WTC11 (cell line): ENCODE data around the gene DLG5. TPM values are rescaled to one million over a fixed set of nuclear protein-coding genes. Genes with fewer than 3 reads are reported as not detected.
A peak's percentile ranks its signal among the peaks of the same experiment; 100 is the strongest.

Experiments
- ATAC-seq: fragments of 200-7000 bp; cut with Tn5 transposase; 2 replicates; pipeline ENCODE4 v1.10.0; 2021; ENCODE audit warnings: mild to moderate bottlenecking, moderate library complexity
- CTCF ChIA-PET: fragments of 300-600 bp; sonication (Branson Sonifier 250); formaldehyde crosslinking; loops from one replicate; lab custom pipeline; 2021; ENCODE audit warnings: antibody characterized with exemption; lab: Charles Lee
- POLR2A ChIA-PET: fragments of 350-600 bp; sonication (Branson Sonifier 250); formaldehyde crosslinking; loops from one replicate; lab custom pipeline; 2021; ENCODE audit warnings: antibody characterized with exemption; lab: Charles Lee
- DNase-seq: peaks from one replicate; pipeline ENCODE4 v3.0.0; 2021; ENCODE audit warnings: low spot score
- H3K27ac Mint-ChIP-seq: 2 replicates; pipeline ENCODE4 v1.8.0; 2021; ENCODE audit warnings: mixed read lengths
- H3K27me3 Mint-ChIP-seq: 2 replicates; pipeline ENCODE4 v1.8.0; 2021; ENCODE audit warnings: low read depth, mild to moderate bottlenecking, moderate library complexity, mixed read lengths
- H3K36me3 Mint-ChIP-seq: 2 replicates; pipeline ENCODE4 v1.8.0; 2021; ENCODE audit warnings: mixed read lengths
- H3K4me1 Mint-ChIP-seq: 2 replicates; pipeline ENCODE4 v1.8.0; 2022; ENCODE audit warnings: mixed read lengths
- H3K4me3 Mint-ChIP-seq: 2 replicates; pipeline ENCODE4 v1.8.0; 2021; ENCODE audit warnings: mild to moderate bottlenecking, moderate library complexity, mixed read lengths
- H3K9me3 Mint-ChIP-seq: 2 replicates; pipeline ENCODE4 v1.8.0; 2021; ENCODE audit warnings: mixed read lengths
- AFF4 ChIP-seq: sonication (generic); formaldehyde crosslinking; IDR thresholded peaks from 2 replicates; pipeline ENCODE4 v1.8.1; 2023; ENCODE audit warnings: mild to moderate bottlenecking, missing genetic modification reagents, borderline replicate concordance
- E2F4 ChIP-seq: sonication (generic); formaldehyde crosslinking; IDR thresholded peaks from 2 replicates; pipeline ENCODE4 v1.8.1; 2022; ENCODE audit warnings: low read depth, mild to moderate bottlenecking, moderate library complexity, missing genetic modification reagents, borderline replicate concordance
- EMX1 ChIP-seq: fragments of 250-450 bp; sonication (Bioruptor Pico); IDR thresholded peaks from 2 replicates; pipeline ENCODE4 v1.8.0; 2021; ENCODE audit warnings: mild to moderate bottlenecking
- FOXK1 ChIP-seq: sonication (generic); formaldehyde crosslinking; IDR thresholded peaks from 2 replicates; pipeline ENCODE4 v1.8.0; 2022; ENCODE audit warnings: mild to moderate bottlenecking, moderate library complexity, missing genetic modification reagents
- GTF2I ChIP-seq: fragments of 250-450 bp; sonication (Bioruptor Pico); conservative IDR thresholded peaks from 2 replicates; pipeline ENCODE4 v1.4.0; 2021; ENCODE audit warnings: mild to moderate bottlenecking
- NR2C2 ChIP-seq: sonication (generic); formaldehyde crosslinking; IDR thresholded peaks from 2 replicates; pipeline ENCODE4 v1.8.0; 2022; ENCODE audit warnings: mild to moderate bottlenecking, missing genetic modification reagents
- PRRX2 ChIP-seq: fragments of 250-450 bp; sonication (Bioruptor Pico); IDR thresholded peaks from 2 replicates; pipeline ENCODE4 v1.8.0; 2021; ENCODE audit warnings: mild to moderate bottlenecking
- TP53 ChIP-seq: sonication (generic); formaldehyde crosslinking; IDR thresholded peaks from 2 replicates; pipeline ENCODE4 v1.8.1; 2023; ENCODE audit warnings: mild to moderate bottlenecking, missing genetic modification reagents
- USF2 ChIP-seq: sonication (generic); formaldehyde crosslinking; IDR thresholded peaks from 2 replicates; pipeline ENCODE4 v1.8.1; 2023; ENCODE audit warnings: mild to moderate bottlenecking, missing genetic modification reagents, moderate library complexity
- ZMAT4 ChIP-seq: fragments of 250-450 bp; sonication (Bioruptor Pico); IDR thresholded peaks from 2 replicates; pipeline ENCODE4 v1.9.0; 2021; ENCODE audit warnings: mild to moderate bottlenecking
- ZSCAN18 ChIP-seq: fragments of 250-450 bp; sonication (Bioruptor Pico); IDR thresholded peaks from 2 replicates; pipeline ENCODE4 v2.1.2; 2022; ENCODE audit warnings: mild to moderate bottlenecking, moderate library complexity
- total RNA-seq: library from RNA; stranded (reverse); gene quantifications from 3 replicates; pipeline ENCODE4 v1.2.3, GENCODE V29; 2021

The DLG5 gene
- total RNA-seq, 1 experiment from 2014 or later = 65.5 TPM

GRCh38 chr10:77866598-77866997 lies 60.0 kb downstream of the DLG5 start:
- Mint-ChIP-seq H3K4me1 (peaks cover 68% of the 10 kb centered on the region), H3K27ac (0 out of 2 replicates have a peak overlapping the region, but pooled peaks have one; percentile 58), H3K9me3 (no peaks in the 10 kb centered on the region), H3K36me3 (peaks cover 14% of the 10 kb centered on the region), H3K4me3 (no peak overlapping the region), H3K27me3 (no peaks in the 10 kb centered on the region)
- POLR2A ChIA-PET = no interaction called here
- TF ChIP-seq GTF2I (CRISPR knock-in tag) = no peak
- no peak for TF ChIP-seq ZSCAN18 (CRISPR knock-in tag)
- no peak for TF ChIP-seq NR2C2
- TF ChIP-seq TP53 (CRISPR knock-in tag) = no peak
- CTCF ChIA-PET = interaction anchor here (2.8 to 4.8 kb wide), 2 partner anchors 20 to 24 kb away, joined by 20 to 24 read pairs; no protein-coding TSS in a partner anchor
- ATAC-seq (no peak), DNase-seq (no peak)

- Mint-ChIP-seq H3K4me3 (0 out of 2 replicates have a peak overlapping the region, but pooled peaks have one; percentile 19), H3K27ac (peak overlapping the region; percentile 59), H3K36me3 (peaks cover 13% of the 10 kb centered on the region), H3K27me3 (no peaks in the 10 kb centered on the region), H3K9me3 (no peaks in the 10 kb centered on the region), H3K4me1 (peaks cover 65% of the 10 kb centered on the region)
- POLR2A ChIA-PET = no interaction called here
- TF ChIP-seq EMX1 (CRISPR knock-in tag) (no peak), FOXK1 (no peak), USF2 (CRISPR knock-in tag) (peak; percentile 37), ZMAT4 (CRISPR knock-in tag) (no peak), PRRX2 (CRISPR knock-in tag) (no peak), E2F4 (no peak)
- ATAC-seq = peak; percentile 77
- CTCF ChIA-PET = interaction anchor here (0.9 to 4.8 kb wide), 3 partner anchors 19 to 109 kb away, joined by 3 to 24 read pairs (median 20); no protein-coding TSS in a partner anchor
- peak; percentile 44 for DNase-seq
These were observed 60.8 kb downstream of the DLG5 start for GRCh38 chr10:77865580-77866324.

- peak overlapping the region; percentile 68 for H3K27ac Mint-ChIP-seq
- TF ChIP-seq AFF4 = no peak
- ChIA-PET POLR2A (interaction anchor here (1.6 kb wide), 1 partner anchor 9 kb away, joined by 5 read pairs; no protein-coding TSS in a partner anchor), CTCF (interaction anchor here (1.3 to 4.8 kb wide), 4 partner anchors 13 to 27 kb away, joined by 3 to 20 read pairs (median 6); no protein-coding TSS in a partner anchor)
- ATAC-seq = no peak
- H3K27me3 Mint-ChIP-seq = no peaks in the 10 kb centered on the region
- H3K4me3 Mint-ChIP-seq = no peak overlapping the region
- no peak for DNase-seq
- no peaks in the 10 kb centered on the region for H3K9me3 Mint-ChIP-seq
- peaks cover 55% of the 10 kb centered on the region for H3K4me1 Mint-ChIP-seq
- peaks cover 14% of the 10 kb centered on the region for H3K36me3 Mint-ChIP-seq
These were observed 62.3 kb downstream of the DLG5 start for GRCh38 chr10:77864151-77864851.
